22Rv1 (cell line): ENCODE measurements around the gene PARD3B.

Experiments
- H3K27ac ChIP-seq: fragments of 450-650 bp; 2 replicates; pipeline ENCODE4 v1.5.1; 2017
- ZFX ChIP-seq: fragments of 450-650 bp; IDR thresholded peaks from 2 replicates; pipeline ENCODE4 v1.6.1; 2017; ENCODE audit warnings: antibody characterized with exemption, borderline replicate concordance
- TF ChIP-seq, protein P1 (sequence below): fragments of 450-650 bp; IDR thresholded peaks from 2 replicates; pipeline ENCODE4 v1.5.1; 2017; ENCODE audit warnings: mild to moderate bottlenecking

PARD3B gene

DNA sequence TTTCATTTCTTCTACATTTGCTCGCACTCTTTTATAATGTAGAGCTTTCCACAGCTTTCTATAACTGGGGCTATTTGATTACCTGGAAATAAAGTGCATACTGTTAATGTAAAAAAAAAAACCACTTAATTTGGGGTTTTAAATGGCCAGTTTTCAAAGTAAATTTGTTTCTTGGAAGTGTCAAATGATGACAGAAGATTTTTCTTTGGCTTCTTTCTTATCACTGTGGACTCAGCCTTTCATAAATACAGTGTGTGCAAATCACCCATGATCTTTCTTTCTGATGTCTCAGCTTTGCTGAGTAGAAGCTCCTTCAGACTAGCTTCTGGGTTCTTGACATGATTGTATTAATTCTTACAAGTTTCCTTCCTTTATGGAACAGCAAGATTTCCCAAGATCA is 525.6 kb downstream of the PARD3B start:
- H3K27ac ChIP-seq = no peak overlapping the region
- TF ChIP-seq, protein P1, sequence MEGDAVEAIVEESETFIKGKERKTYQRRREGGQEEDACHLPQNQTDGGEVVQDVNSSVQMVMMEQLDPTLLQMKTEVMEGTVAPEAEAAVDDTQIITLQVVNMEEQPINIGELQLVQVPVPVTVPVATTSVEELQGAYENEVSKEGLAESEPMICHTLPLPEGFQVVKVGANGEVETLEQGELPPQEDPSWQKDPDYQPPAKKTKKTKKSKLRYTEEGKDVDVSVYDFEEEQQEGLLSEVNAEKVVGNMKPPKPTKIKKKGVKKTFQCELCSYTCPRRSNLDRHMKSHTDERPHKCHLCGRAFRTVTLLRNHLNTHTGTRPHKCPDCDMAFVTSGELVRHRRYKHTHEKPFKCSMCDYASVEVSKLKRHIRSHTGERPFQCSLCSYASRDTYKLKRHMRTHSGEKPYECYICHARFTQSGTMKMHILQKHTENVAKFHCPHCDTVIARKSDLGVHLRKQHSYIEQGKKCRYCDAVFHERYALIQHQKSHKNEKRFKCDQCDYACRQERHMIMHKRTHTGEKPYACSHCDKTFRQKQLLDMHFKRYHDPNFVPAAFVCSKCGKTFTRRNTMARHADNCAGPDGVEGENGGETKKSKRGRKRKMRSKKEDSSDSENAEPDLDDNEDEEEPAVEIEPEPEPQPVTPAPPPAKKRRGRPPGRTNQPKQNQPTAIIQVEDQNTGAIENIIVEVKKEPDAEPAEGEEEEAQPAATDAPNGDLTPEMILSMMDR = no peak
- no peak for TF ChIP-seq ZFX

DNA sequence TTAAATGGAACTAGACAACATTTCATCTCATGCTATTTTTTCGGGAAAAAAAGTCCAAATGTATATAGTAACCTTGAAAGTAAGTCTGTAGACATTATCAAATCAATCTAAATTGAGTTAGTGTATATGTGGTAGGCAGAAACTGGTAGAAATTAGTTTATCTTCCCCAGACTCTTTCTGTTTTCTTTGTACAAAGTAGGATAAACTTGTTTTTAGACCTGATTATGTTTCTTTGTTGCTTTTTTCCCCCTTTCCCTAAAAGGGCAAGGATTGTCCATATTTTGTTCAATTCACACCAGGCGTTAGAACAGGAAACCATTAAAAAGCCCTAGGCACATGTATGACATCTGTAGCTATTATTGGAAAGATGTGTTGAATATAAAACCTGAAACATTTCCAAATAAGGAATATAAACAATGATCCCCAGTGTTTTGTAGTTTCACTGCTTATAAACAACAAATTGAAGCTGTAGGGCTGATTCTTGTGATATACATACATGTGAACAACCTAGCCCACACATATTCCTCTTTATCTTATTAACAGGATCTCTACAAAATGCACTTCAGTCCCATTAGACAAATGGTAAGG is 528.3 kb downstream of the PARD3B start:
- H3K27ac ChIP-seq = no peak overlapping the region
- TF ChIP-seq ZFX = no peak
- TF ChIP-seq, protein P1 = no peak

DNA sequence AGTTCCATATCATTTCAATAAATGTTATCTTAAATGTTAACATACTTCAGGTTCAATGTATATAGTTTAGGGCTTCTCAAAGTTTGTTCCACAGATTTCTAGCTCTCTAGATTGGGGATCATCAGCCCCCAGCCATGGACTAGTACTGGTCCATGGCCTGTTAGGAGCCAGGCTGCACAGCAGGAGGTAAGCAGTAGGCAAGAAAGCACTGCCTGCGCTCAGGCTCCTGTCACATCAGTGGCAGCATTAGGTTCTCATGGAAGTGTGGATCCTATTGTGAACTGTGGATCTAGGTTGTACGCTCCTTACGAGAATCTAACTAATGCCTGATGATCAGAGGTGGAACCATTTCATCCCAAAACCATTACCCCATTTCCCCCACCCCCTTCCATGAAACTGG is 531.1 kb downstream of the PARD3B start:
- TF ChIP-seq ZFX = no peak
- TF ChIP-seq, protein P1 = no peak
- no peak overlapping the region for H3K27ac ChIP-seq

DNA sequence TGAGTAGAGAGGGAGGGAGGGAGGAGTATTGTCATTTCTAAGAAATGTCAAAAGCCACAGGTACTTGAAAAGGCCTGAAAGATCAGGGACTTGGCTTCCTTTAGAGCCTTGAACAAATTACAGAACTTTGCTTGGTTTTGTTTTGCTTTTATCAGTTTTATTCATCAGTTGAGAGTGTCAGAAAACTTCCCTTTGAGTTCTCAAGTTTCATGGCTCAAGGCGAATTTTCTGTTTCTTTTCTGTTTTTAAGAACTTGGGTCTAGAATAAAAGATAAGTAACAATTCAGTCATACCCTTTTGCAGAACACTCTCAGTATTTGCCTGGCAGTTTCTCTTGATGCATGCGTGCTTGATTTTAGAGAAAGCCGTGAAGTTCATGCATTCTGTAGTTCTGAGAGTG is 531.9 kb downstream of the PARD3B start:
- TF ChIP-seq, protein P1 = no peak
- no peak for TF ChIP-seq ZFX
- no peak overlapping the region for H3K27ac ChIP-seq

DNA sequence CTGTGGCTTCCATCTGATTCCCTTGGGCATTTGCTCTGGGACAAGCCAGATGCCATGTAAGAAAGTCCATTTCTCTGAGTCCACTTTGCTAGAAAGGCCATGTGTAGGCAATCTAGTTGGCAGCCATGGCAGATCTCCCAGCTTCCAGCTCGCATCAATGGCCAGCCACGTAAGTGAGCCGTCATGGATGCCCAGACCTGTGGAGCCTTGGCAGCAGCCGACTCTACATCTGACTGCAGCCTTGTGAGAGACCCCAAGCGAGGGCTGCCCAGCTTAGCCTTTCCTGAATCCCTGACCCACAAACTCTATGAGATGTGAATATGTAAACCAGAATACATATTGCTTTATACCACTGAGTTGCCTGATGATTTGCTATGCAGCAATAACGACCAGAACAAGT is 533.5 kb downstream of the PARD3B start:
- TF ChIP-seq, protein P1 = no peak
- no peak for TF ChIP-seq ZFX
- no peak overlapping the region for H3K27ac ChIP-seq

DNA sequence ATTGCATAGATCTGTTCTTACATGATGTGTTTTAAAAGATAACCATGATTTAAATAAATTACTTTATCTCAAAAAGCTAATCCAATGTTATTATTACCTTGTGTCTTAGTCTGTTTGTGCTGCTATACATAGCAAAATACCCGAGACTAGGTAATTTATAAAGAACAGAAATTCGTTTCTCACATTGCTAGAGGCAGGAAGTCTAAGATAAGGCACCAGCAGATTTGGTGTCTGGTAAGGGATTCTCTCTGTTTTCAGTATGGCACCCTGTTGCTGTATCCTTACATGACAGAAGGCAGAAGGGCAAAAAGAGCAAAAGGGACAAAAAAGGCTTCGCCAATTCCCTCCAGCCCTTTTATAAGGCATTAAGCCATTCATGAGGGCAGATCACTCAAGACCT is 533.9 kb downstream of the PARD3B start:
- TF ChIP-seq, protein P1 = no peak
- no peak for TF ChIP-seq ZFX
- no peak overlapping the region for H3K27ac ChIP-seq

DNA sequence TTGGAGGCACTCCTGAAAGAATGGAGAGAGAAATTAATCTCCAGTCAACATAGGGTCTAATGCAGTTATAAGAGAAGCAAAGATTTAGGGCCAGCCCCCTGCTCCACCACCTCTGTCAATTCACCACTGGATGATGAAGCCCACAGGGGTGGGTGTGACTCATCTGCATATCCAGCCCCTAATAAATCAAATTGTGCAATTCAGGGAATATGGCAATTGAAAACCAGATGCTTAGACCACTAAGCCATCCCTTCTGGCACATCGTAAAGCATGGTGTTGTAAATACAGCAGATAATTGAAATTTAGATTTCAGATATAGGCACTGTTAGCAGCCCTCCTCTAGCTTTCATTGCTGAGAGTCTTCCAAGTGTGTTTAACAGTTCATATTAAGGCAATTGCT is 541.4 kb downstream of the PARD3B start:
- no peak overlapping the region for H3K27ac ChIP-seq
- TF ChIP-seq ZFX = no peak
- TF ChIP-seq, protein P1 = no peak
